HG03342 (cell line): ENCODE data around the gene CBLC.

ENCODE experiments used
- ATAC-seq: cut with Tn5 transposase; IDR thresholded peaks from one replicate; pipeline ENCODE4 v1.9.1; 2021; ENCODE audit warnings: mild to moderate bottlenecking, moderate library complexity; ENCODE audit not compliant: unreplicated experiment

The CBLC gene

GRCh38 chr19:44746616-44746945 is 31.1 kb upstream of the CBLC start:
- no peak for ATAC-seq

- peak; percentile 40 for ATAC-seq
Observed at GRCh38 chr19:44746946-44747738, 30.5 kb upstream of the CBLC start.

GRCh38 chr19:44747739-44748425 is 29.8 kb upstream of the CBLC start:
- peak; percentile 4 for ATAC-seq

- no peak for ATAC-seq
Observed at GRCh38 chr19:44748426-44749254, 29.1 kb upstream of the CBLC start, which contains the start of gene BCL3. BCL3 (plus strand) TSS chr19:44748708; CDS start chr19:44748791, 83 bp downstream.

GRCh38 chr19:44749292-44749691 is 28.4 kb upstream of the CBLC start:
- no peak for ATAC-seq

GRCh38 chr19:44749994-44750393 is 27.7 kb upstream of the CBLC start:
- ATAC-seq = no peak

GRCh38 chr19:44752123-44752815 is 25.4 kb upstream of the CBLC start:
- ATAC-seq = no peak

GRCh38 chr19:44752816-44753625 is 24.7 kb upstream of the CBLC start:
- ATAC-seq = peak; percentile 63

- no peak for ATAC-seq
Observed at GRCh38 chr19:44753626-44753931, 24.1 kb upstream of the CBLC start.

GRCh38 chr19:44753932-44754749 is 23.5 kb upstream of the CBLC start:
- ATAC-seq = no peak

- ATAC-seq = no peak
Observed at GRCh38 chr19:44754750-44755080, 23.0 kb upstream of the CBLC start.

GRCh38 chr19:44755219-44755618 is 22.5 kb upstream of the CBLC start:
- no peak for ATAC-seq

GRCh38 chr19:44756089-44756562 is 21.6 kb upstream of the CBLC start:
- ATAC-seq = no peak

GRCh38 chr19:44757057-44757734 is 20.5 kb upstream of the CBLC start:
- ATAC-seq = no peak

- ATAC-seq = no peak
Observed at GRCh38 chr19:44757735-44758505, 19.8 kb upstream of the CBLC start.

- ATAC-seq = no peak
Observed at GRCh38 chr19:44758596-44758995, 19.1 kb upstream of the CBLC start.

- no peak for ATAC-seq
Observed at GRCh38 chr19:44759083-44759804, 18.4 kb upstream of the CBLC start.
